Karpas-422 (cell line): ENCODE data around the gene JAZF1. TPM values are rescaled to one million over a fixed set of nuclear protein-coding genes. Genes with fewer than 3 reads are reported as not detected.

ENCODE experiments used
- DNase-seq: peaks from one replicate; pipeline ENCODE4 v3.0.0-alpha.2; 2015
- H2AFZ ChIP-seq: fragments of 200-600 bp; sonication (generic); 2 replicates; pipeline ENCODE4 v1.6.1; 2014; ENCODE audit warnings: antibody characterized with exemption, low read length, mixed read lengths
- H3K27ac ChIP-seq: fragments of 200-600 bp; sonication (generic); 2 replicates; pipeline ENCODE4 v1.5.1; 2014; ENCODE audit warnings: mild to moderate bottlenecking, low read length, moderate library complexity
- H3K27me3 ChIP-seq: fragments of 200-600 bp; sonication (generic); 2 replicates; pipeline ENCODE4 v1.6.1; 2014; ENCODE audit warnings: low read length, mixed read lengths
- H3K36me3 ChIP-seq: fragments of 200-600 bp; sonication (generic); 2 replicates; pipeline ENCODE4 v1.6.1; 2014; ENCODE audit warnings: low read length, mixed read lengths; ENCODE audit not compliant: insufficient read depth
- H3K4me1 ChIP-seq: fragments of 200-600 bp; sonication (generic); 2 replicates; pipeline ENCODE4 v1.6.1; 2014; ENCODE audit warnings: mild to moderate bottlenecking, low read length, mixed read lengths
- H3K4me2 ChIP-seq: fragments of 200-600 bp; sonication (generic); 2 replicates; pipeline ENCODE4 v1.6.1; 2014; ENCODE audit warnings: low read length, low read depth, mild to moderate bottlenecking; ENCODE audit not compliant: poor library complexity, severe bottlenecking
- H3K4me3 ChIP-seq: fragments of 200-600 bp; sonication (generic); 2 replicates; pipeline ENCODE4 v1.5.1; 2014; ENCODE audit warnings: mild to moderate bottlenecking, antibody characterized with exemption, low read length, mixed read lengths
- H3K79me2 ChIP-seq: fragments of 200-600 bp; sonication (generic); 2 replicates; pipeline ENCODE4 v1.6.1; 2014; ENCODE audit warnings: mild to moderate bottlenecking, low read length, mixed read lengths
- H3K9ac ChIP-seq: fragments of 200-600 bp; sonication (generic); 2 replicates; pipeline ENCODE4 v1.6.0; 2014; ENCODE audit warnings: low read length
- H3K9me2 ChIP-seq: fragments of 200-600 bp; sonication (generic), shearing (Covaris generic); replicated peaks from 2 replicates; pipeline ENCODE4 v1.6.0; 2014; ENCODE audit warnings: mild to moderate bottlenecking, low read length, moderate library complexity; ENCODE audit not compliant: insufficient read depth
- H3K9me3 ChIP-seq: fragments of 300-700, 200-600 bp; sonication (generic); 2 replicates; pipeline ENCODE4 v1.6.1; 2014; ENCODE audit warnings: low read length, mixed read lengths
- H4K20me1 ChIP-seq: fragments of 200-600 bp; sonication (generic); 2 replicates; pipeline ENCODE4 v1.6.1; 2014; ENCODE audit warnings: mild to moderate bottlenecking, antibody characterized with exemption, low read length, low read depth; ENCODE audit not compliant: insufficient read depth
- total RNA-seq: library from RNA; depleted of rRNA; stranded (reverse); fragments of >200 nt; shearing (Covaris generic); gene quantifications from 2 replicates; pipeline ENCODE4 v1.2.3, GENCODE V29; 2014; ENCODE audit warnings: low replicate concordance

JAZF1 gene
- total RNA-seq, 1 experiment from 2014 or later: 4.2 TPM

- DNase-seq: no peak
- H2AFZ ChIP-seq: no peak overlapping the region
- no peaks in the 10 kb centered on the region for H3K27me3 ChIP-seq
- H3K79me2 ChIP-seq: no peaks in the 10 kb centered on the region
- no peak overlapping the region for H3K9ac ChIP-seq
- no peaks in the 10 kb centered on the region for H3K9me3 ChIP-seq
- no peaks in the 10 kb centered on the region for H3K9me2 ChIP-seq
- H3K36me3 ChIP-seq: no peaks in the 10 kb centered on the region
- no peak overlapping the region for H3K4me3 ChIP-seq
- H3K4me2 ChIP-seq: no peak overlapping the region
- H3K4me1 ChIP-seq: no peaks in the 10 kb centered on the region
- no peaks in the 10 kb centered on the region for H4K20me1 ChIP-seq
- H3K27ac ChIP-seq: no peak overlapping the region
Observed at GRCh38 chr7:28201131-28201530, 20.5 kb upstream of the JAZF1 start.

- DNase-seq: no peak
- H2AFZ ChIP-seq: no peak overlapping the region
- no peaks in the 10 kb centered on the region for H3K79me2 ChIP-seq
- H4K20me1 ChIP-seq: no peaks in the 10 kb centered on the region
- H3K4me3 ChIP-seq: no peak overlapping the region
- H3K9me2 ChIP-seq: no peaks in the 10 kb centered on the region
- H3K27me3 ChIP-seq: no peaks in the 10 kb centered on the region
- no peak overlapping the region for H3K27ac ChIP-seq
- H3K4me2 ChIP-seq: no peak overlapping the region
- H3K9ac ChIP-seq: no peak overlapping the region
- H3K36me3 ChIP-seq: no peaks in the 10 kb centered on the region
- no peaks in the 10 kb centered on the region for H3K9me3 ChIP-seq
- H3K4me1 ChIP-seq: no peaks in the 10 kb centered on the region
Observed at GRCh38 chr7:28200598-28200997, 20.0 kb upstream of the JAZF1 start.

- H3K79me2 ChIP-seq: no peaks in the 10 kb centered on the region
- H3K27ac ChIP-seq: no peak overlapping the region
- no peaks in the 10 kb centered on the region for H4K20me1 ChIP-seq
- H3K36me3 ChIP-seq: no peaks in the 10 kb centered on the region
- H2AFZ ChIP-seq: no peak overlapping the region
- no peaks in the 10 kb centered on the region for H3K9me2 ChIP-seq
- H3K4me1 ChIP-seq: no peaks in the 10 kb centered on the region
- H3K9me3 ChIP-seq: no peaks in the 10 kb centered on the region
- H3K4me3 ChIP-seq: no peak overlapping the region
- DNase-seq: no peak
- no peak overlapping the region for H3K4me2 ChIP-seq
- H3K27me3 ChIP-seq: no peaks in the 10 kb centered on the region
- H3K9ac ChIP-seq: no peak overlapping the region
Observed at GRCh38 chr7:28199021-28199510, 18.5 kb upstream of the JAZF1 start.

- Histone ChIP-seq H3K9ac (no peak overlapping the region), H3K27me3 (no peaks in the 10 kb centered on the region), H3K4me3 (no peak overlapping the region), H4K20me1 (no peaks in the 10 kb centered on the region), H3K36me3 (no peaks in the 10 kb centered on the region), H3K4me1 (peaks cover 7% of the 10 kb centered on the region), H3K79me2 (no peaks in the 10 kb centered on the region), H3K9me3 (no peaks in the 10 kb centered on the region), H3K27ac (no peak overlapping the region), H2AFZ (no peak overlapping the region), H3K4me2 (no peak overlapping the region), H3K9me2 (no peaks in the 10 kb centered on the region)
- no peak for DNase-seq
Observed at GRCh38 chr7:28195910-28196620, 15.5 kb upstream of the JAZF1 start.

GRCh38 chr7:28192786-28193585 is 12.4 kb upstream of the JAZF1 start:
- Histone ChIP-seq H4K20me1 (no peaks in the 10 kb centered on the region), H3K9me3 (no peaks in the 10 kb centered on the region), H3K9ac (no peak overlapping the region), H3K4me2 (no peak overlapping the region), H3K27ac (no peak overlapping the region), H3K4me3 (no peak overlapping the region), H3K27me3 (no peaks in the 10 kb centered on the region), H3K9me2 (no peaks in the 10 kb centered on the region), H3K4me1 (peaks cover 9% of the 10 kb centered on the region), H2AFZ (no peak overlapping the region), H3K79me2 (no peaks in the 10 kb centered on the region), H3K36me3 (no peaks in the 10 kb centered on the region)
- DNase-seq: no peak

GRCh38 chr7:28191751-28192150 is 11.2 kb upstream of the JAZF1 start:
- H3K9me3 ChIP-seq: no peaks in the 10 kb centered on the region
- H4K20me1 ChIP-seq: no peaks in the 10 kb centered on the region
- H3K79me2 ChIP-seq: no peaks in the 10 kb centered on the region

GRCh38 chr7:28191184-28191583 is 10.6 kb upstream of the JAZF1 start:
- no peaks in the 10 kb centered on the region for H3K79me2 ChIP-seq
- H3K27me3 ChIP-seq: no peaks in the 10 kb centered on the region
- H4K20me1 ChIP-seq: no peaks in the 10 kb centered on the region
- H3K9me2 ChIP-seq: no peaks in the 10 kb centered on the region
- H3K9me3 ChIP-seq: no peaks in the 10 kb centered on the region
- H3K27ac ChIP-seq: no peak overlapping the region
- no peak overlapping the region for H2AFZ ChIP-seq
- no peaks in the 10 kb centered on the region for H3K36me3 ChIP-seq
- DNase-seq: no peak
- H3K4me3 ChIP-seq: no peak overlapping the region
- H3K9ac ChIP-seq: no peak overlapping the region
- peaks cover 9% of the 10 kb centered on the region for H3K4me1 ChIP-seq
- H3K4me2 ChIP-seq: no peak overlapping the region

More at GRCh38 chr7:28191751-28192150, 11.2 kb upstream of the JAZF1 start:
- no peak overlapping the region for H3K4me3 ChIP-seq
- no peak overlapping the region for H3K4me2 ChIP-seq
- no peak for DNase-seq
- no peak overlapping the region for H3K27ac ChIP-seq
- H3K9me2 ChIP-seq: no peaks in the 10 kb centered on the region
- no peak overlapping the region for H3K9ac ChIP-seq
- H3K27me3 ChIP-seq: no peaks in the 10 kb centered on the region
- H2AFZ ChIP-seq: no peak overlapping the region
- peaks cover 9% of the 10 kb centered on the region for H3K4me1 ChIP-seq
- no peaks in the 10 kb centered on the region for H3K36me3 ChIP-seq

- H3K9me3 ChIP-seq: no peaks in the 10 kb centered on the region
- H4K20me1 ChIP-seq: no peaks in the 10 kb centered on the region
- no peaks in the 10 kb centered on the region for H3K36me3 ChIP-seq
- H3K9me2 ChIP-seq: no peaks in the 10 kb centered on the region
- H3K4me1 ChIP-seq: peaks cover 9% of the 10 kb centered on the region
- H3K27me3 ChIP-seq: no peaks in the 10 kb centered on the region
- no peak overlapping the region for H3K4me3 ChIP-seq
- H3K4me2 ChIP-seq: no peak overlapping the region
- H3K9ac ChIP-seq: no peak overlapping the region
- H2AFZ ChIP-seq: no peak overlapping the region
- no peak for DNase-seq
- no peak overlapping the region for H3K27ac ChIP-seq
- H3K79me2 ChIP-seq: no peaks in the 10 kb centered on the region
Observed at GRCh38 chr7:28190077-28190710, 9.6 kb upstream of the JAZF1 start.
